GM21825 (cell line): ENCODE data around the gene DUOX1.

Source experiments
- ATAC-seq: cut with Tn5 transposase; IDR thresholded peaks from one replicate; pipeline ENCODE4 v1.9.1; 2021; ENCODE audit warnings: mild to moderate bottlenecking, moderate library complexity; ENCODE audit not compliant: unreplicated experiment

The DUOX1 gene

GRCh38 chr15:45165536-45165935 is 35.7 kb downstream of the DUOX1 start:
- ATAC-seq = no peak

- ATAC-seq = peak; percentile 91
Measured at GRCh38 chr15:45166834-45167630, 37.2 kb downstream of the DUOX1 start.

GRCh38 chr15:45167631-45168205 is 37.9 kb downstream of the DUOX1 start:
- no peak for ATAC-seq

GRCh38 chr15:45168286-45168685 is 38.5 kb downstream of the DUOX1 start:
- no peak for ATAC-seq

GRCh38 chr15:45168751-45169551 is 39.2 kb downstream of the DUOX1 start:
- no peak for ATAC-seq

GRCh38 chr15:45169608-45170480 is 40.0 kb downstream of the DUOX1 start:
- no peak for ATAC-seq

- no peak for ATAC-seq
Measured at GRCh38 chr15:45171912-45172311, 42.1 kb downstream of the DUOX1 start.

- ATAC-seq = no peak
Measured at GRCh38 chr15:45174069-45174468, 44.3 kb downstream of the DUOX1 start.

- no peak for ATAC-seq
Measured at GRCh38 chr15:45174577-45174976, 44.8 kb downstream of the DUOX1 start.

GRCh38 chr15:45177285-45177684 is 47.5 kb downstream of the DUOX1 start:
- no peak for ATAC-seq

- no peak for ATAC-seq
Measured at GRCh38 chr15:45179221-45179985, 49.6 kb downstream of the DUOX1 start.

GRCh38 chr15:45180201-45180600 is 50.4 kb downstream of the DUOX1 start:
- no peak for ATAC-seq

- ATAC-seq = no peak
Measured at GRCh38 chr15:45180648-45181436, 51.0 kb downstream of the DUOX1 start.

GRCh38 chr15:45181491-45182285 is 51.9 kb downstream of the DUOX1 start:
- ATAC-seq = no peak

GRCh38 chr15:45182996-45183395 is 53.2 kb downstream of the DUOX1 start:
- no peak for ATAC-seq

GRCh38 chr15:45183511-45183910 is 53.7 kb downstream of the DUOX1 start:
- no peak for ATAC-seq

GRCh38 chr15:45184562-45185041 is 54.8 kb downstream of the DUOX1 start:
- no peak for ATAC-seq

- no peak for ATAC-seq
Measured at GRCh38 chr15:45185069-45185779, 55.4 kb downstream of the DUOX1 start.
